ENCODE measurements around the gene USP49. TPM values are rescaled to one million over a fixed set of nuclear protein-coding genes. Genes with fewer than 3 reads are reported as not detected.

Gene USP49
- total and polyA plus RNA-seq, 10 of the 15 experiments (the other 5 are each of a cell fraction or from before 2014, with no cell fraction given) = 1.0 to 7.7 (median 4.3) TPM

GRCh38 chr6:41786451-41787218, 108.5 kb downstream of the USP49 start:
- CTCF ChIA-PET = interaction anchor here (0.5 to 8.3 kb wide), 32 partner anchors 8 to 1106 kb away, joined by 3 to 141 read pairs (median 4); partner anchors contain the start of genes BYSL, MED20 and TAF8
- in situ Hi-C loops (cut with MboI) = loop anchor here (5.0 kb wide), 1 partner anchor 256 kb away; no protein-coding TSS in a partner anchor
- FAIRE-seq = no peak
- TF ChIP-seq SIN3A (IDR thresholded peaks at IDR 0.05; ENCODE audit: low read depth, low read length) (peak; percentile 46; the same call in 1 of the 2 replicates), CEBPB (IDR thresholded peaks at IDR 0.05; ENCODE audit: borderline replicate concordance in 1 of 2, low read depth in 2 of 2, low read length in 2 of 2) (no peak), BACH1 (IDR thresholded peaks at IDR 0.05; ENCODE audit: borderline replicate concordance) (peak; percentile 75), BCL3 (IDR thresholded peaks at IDR 0.05; ENCODE audit: borderline replicate concordance, insufficient read depth, low read depth, low read length, poor library complexity, severe bottlenecking) (no peak), BRCA1 (IDR thresholded peaks at IDR 0.05; ENCODE audit: low read depth, low read length) (no peak), MEF2A (IDR thresholded peaks at IDR 0.05; ENCODE audit: insufficient read depth, low read depth, low read length) (no peak), TCF12 (IDR thresholded peaks at IDR 0.05; ENCODE audit: low read depth, low read length) (peak; percentile 33; the same call in 1 of the 2 replicates), ZBTB4 (CRISPR knock-in tag; IDR thresholded peaks at IDR 0.05) (no peak), USF2 (IDR thresholded peaks at IDR 0.05; ENCODE audit: borderline replicate concordance, low read depth, low read length) (no peak), KLF5 (IDR thresholded peaks at IDR 0.05; ENCODE audit: partially characterized antibody) (no peak)
- TF ChIP-seq, protein P1, sequence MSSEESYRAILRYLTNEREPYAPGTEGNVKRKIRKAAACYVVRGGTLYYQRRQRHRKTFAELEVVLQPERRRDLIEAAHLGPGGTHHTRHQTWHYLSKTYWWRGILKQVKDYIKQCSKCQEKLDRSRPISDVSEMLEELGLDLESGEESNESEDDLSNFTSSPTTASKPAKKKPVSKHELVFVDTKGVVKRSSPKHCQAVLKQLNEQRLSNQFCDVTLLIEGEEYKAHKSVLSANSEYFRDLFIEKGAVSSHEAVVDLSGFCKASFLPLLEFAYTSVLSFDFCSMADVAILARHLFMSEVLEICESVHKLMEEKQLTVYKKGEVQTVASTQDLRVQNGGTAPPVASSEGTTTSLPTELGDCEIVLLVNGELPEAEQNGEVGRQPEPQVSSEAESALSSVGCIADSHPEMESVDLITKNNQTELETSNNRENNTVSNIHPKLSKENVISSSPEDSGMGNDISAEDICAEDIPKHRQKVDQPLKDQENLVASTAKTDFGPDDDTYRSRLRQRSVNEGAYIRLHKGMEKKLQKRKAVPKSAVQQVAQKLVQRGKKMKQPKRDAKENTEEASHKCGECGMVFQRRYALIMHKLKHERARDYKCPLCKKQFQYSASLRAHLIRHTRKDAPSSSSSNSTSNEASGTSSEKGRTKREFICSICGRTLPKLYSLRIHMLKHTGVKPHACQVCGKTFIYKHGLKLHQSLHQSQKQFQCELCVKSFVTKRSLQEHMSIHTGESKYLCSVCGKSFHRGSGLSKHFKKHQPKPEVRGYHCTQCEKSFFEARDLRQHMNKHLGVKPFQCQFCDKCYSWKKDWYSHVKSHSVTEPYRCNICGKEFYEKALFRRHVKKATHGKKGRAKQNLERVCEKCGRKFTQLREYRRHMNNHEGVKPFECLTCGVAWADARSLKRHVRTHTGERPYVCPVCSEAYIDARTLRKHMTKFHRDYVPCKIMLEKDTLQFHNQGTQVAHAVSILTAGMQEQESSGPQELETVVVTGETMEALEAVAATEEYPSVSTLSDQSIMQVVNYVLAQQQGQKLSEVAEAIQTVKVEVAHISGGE (CRISPR knock-in tag; IDR thresholded peaks at IDR 0.05) = no peak

More at GRCh38 chr6:41786451-41787218, 108.5 kb downstream of the USP49 start:
- ChIA-PET POLR2A (interaction anchor here (1.0 to 3.9 kb wide), 10 partner anchors 15 to 262 kb away, joined by 3 to 30 read pairs (median 3); partner anchors contain the start of genes BYSL and MED20), RAD21 (ENCODE audit: unreplicated experiment) (interaction anchor here (0.6 to 5.0 kb wide), 12 partner anchors 8 to 262 kb away, joined by 3 to 80 read pairs (median 4); partner anchors contain the start of genes BYSL, MED20 and USP49), SMC1A (ENCODE audit: uncharacterized antibody, unreplicated experiment) (interaction anchor here (1.6 to 5.6 kb wide), 3 partner anchors 134 to 258 kb away, joined by 6 to 54 read pairs (median 20); partner anchors contain the start of genes BYSL and MED20)
- Histone ChIP-seq H3K79me2 (ENCODE audit: control insufficient read depth, insufficient read depth, low read length) (peaks cover 25% of the 10 kb centered on the region), H3K27me3 (replicated peaks in 1 of 2; ENCODE audit: control insufficient read depth in 2 of 2, insufficient read depth in 2 of 2, low read length in 1 of 2) (no peaks in the 10 kb centered on the region), H3K4me1 (ENCODE audit: control insufficient read depth, insufficient read depth, low read length) (peaks cover 22% of the 10 kb centered on the region), H3K36me3 (ENCODE audit: control insufficient read depth in 2 of 2, insufficient read depth in 2 of 2, low read length in 1 of 2) (peaks cover 2 to 18% of the 10 kb centered on the region in 2 experiments; a peak in 3 of 4 replicates), H3K27ac (ENCODE audit: control insufficient read depth, insufficient read depth) (peak overlapping the region; percentile 93), H3K9me3 (replicated peaks; ENCODE audit: control insufficient read depth, insufficient read depth, low read length) (no peaks in the 10 kb centered on the region), H3K4me3 (peak overlapping the region; percentile 100), H3K9ac (ENCODE audit: control insufficient read depth, insufficient read depth, low read length) (peak overlapping the region; percentile 94), H2AFZ (ENCODE audit: control insufficient read depth, low read depth, low read length) (peak overlapping the region; percentile 96), H4K20me1 (ENCODE audit: control insufficient read depth, insufficient read depth) (no peaks in the 10 kb centered on the region), H3K4me2 (ENCODE audit: control insufficient read depth, insufficient read depth) (peak overlapping the region; percentile 98)
- WGBS (ENCODE audit: insufficient coverage, insufficient replicate concordance, low lambda C conversion rate, missing lambda C conversion rate) = under 1% methylated on average over 26 of the region's 58 CpGs
- DNase-seq (ENCODE audit: low read depth, low spot score) (no peak), ATAC-seq (peak; percentile 91)
- intact Hi-C loops (cut with micrococcal nuclease; ENCODE audit: unreplicated experiment) = loop anchor here (1.0 to 5.0 kb wide), 6 partner anchors 52 to 776 kb away; partner anchors contain the start of genes BYSL, MED20, TFEB and UBR2
- BruUV-seq (replicated peaks) = TSS peak; percentile 89

Measured in GM12878 (cell line).